NCI-H2196 (cell line): ENCODE measurements around the gene MOCS1.
"Not testable (repeated sequence)": the region's sequence is repeated elsewhere in the genome, so short reads cannot be mapped to it uniquely, and the experiment has no call there.

Experiments
- DNase-seq: peaks from one replicate; lab custom pipeline; 2025; ENCODE audit not compliant: unreplicated experiment; lab: John Stamatoyannopoulos, UW

MOCS1 gene

DNA sequence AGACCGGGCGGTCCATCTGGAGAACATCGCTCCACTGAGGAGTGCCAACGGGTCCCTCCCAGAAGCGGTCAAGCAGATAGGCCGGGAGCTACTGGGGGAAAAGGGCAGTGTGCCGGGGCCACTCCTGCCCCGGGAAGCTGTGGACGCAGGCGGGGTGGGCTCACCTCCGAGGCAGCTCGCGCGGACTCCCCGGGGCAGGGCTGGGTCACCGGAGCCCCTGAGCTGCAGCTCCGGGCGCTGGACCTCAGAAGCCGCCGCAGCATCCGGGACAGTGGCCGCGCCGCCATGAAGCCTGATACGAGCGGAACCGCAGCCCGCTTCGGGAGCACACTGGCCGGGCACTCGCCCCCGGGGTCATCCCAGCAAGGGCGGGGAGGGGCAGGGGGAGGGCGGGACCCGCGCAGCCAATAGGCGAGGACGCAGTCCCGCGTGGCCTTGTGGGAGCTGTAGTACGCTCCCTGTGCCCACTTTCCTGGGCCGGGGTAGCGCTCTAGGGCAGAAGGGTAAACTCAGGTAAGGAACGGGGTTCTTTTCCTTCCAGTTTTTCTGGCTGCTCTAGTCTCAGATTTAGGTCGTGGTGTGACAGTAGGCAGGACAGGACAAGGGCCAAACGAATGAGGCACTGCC, at the start of gene MOCS1:
MOCS1 (minus strand) TSS at position 332 of the 627 bp plus-strand sequence; CDS start at position 287, 45 bp downstream.
- DNase-seq = peak; percentile 70

DNA sequence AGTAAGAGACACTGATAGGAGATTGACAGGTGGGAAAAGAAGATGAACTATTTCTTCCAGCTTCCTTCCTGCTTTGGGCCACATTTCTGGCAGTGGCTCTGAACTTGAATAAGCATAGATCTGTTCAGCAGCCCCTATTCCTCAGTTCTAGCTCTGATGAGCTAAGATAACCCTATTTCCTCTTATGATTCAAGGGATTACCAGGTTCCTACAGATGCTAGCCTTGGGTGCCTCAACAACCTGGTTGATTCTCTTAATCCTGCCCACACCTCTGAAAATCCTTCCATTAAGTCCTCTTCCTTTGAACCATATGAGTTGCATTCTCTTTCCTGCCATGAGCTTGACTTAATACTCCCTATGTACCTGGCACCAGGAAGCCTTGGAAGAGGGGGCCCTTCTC, 49.8 kb upstream of the MOCS1 start:
- no peak for DNase-seq

DNA sequence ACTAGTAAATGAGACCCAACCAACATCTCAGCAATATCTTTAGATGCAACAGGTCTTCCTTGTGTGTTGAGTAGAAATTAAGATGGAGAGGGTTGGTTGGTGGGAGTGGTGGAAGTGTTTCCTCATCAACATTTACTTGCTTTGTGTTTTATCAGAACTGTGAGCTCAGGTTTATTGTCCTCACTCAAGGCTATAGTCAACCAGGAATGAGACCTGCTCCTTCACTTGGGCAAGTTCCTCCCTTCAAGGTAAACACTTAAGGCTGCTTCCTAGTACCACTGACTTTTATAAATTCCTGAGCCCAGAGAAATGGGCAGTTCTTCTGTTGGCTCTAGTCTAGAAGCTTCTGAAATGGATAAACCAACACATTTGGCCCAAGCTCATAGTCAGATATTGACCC, 48.9 kb upstream of the MOCS1 start:
- no peak for DNase-seq

DNA sequence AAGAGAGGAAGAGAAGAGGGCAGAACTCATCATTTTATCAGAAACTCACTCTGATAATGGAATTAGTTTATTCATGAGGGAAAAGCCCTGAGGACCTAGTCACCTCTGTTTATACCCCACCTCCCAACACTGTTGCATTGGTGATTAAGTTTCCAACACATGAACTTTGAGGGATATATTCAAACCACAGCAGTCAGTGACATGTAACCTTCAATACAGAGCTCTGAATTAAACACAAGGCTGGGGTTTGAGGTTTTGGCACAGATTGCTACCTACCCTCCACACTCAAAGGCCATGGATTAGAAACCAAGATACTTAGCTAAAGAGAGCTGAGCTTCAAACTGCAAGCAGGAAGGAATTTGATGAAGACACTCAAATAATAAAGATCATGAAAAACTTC, 48.5 kb upstream of the MOCS1 start:
- DNase-seq = no peak

DNA sequence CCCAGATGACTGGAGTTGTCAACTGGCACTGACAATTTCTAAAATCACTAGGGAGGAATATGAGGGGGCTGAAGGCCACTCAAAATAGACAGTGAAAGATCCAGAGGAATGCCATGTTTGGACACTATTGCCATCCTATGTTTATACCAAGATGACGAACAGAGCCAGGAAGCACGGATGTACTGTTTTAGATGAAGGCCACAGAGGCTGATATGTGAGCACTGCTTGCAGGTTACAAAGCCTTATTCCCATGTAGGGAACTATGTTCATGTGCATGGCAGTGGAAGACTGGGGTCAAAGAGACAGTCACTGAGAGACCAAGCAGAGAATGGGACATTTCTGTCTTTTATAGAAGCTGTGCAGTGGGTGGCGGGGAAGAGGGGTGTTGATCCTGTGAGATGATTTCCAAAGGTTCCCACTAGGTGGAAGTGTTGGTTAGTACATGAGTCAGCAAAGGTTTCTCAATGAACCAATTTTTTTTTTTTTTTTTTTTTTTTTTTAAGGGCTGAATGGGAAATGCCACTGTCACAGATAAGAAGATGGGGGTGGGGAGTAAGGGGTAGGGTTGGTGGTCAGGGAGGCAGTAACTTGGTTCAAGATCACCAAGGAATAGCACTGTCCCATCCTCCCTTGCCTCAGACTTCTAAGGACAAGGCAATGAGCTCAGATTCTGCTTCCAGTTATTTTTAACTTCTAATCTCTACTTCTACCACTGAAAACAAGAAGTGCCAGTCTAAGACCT, 46.7 kb upstream of the MOCS1 start:
- DNase-seq = peak; percentile 50

DNA sequence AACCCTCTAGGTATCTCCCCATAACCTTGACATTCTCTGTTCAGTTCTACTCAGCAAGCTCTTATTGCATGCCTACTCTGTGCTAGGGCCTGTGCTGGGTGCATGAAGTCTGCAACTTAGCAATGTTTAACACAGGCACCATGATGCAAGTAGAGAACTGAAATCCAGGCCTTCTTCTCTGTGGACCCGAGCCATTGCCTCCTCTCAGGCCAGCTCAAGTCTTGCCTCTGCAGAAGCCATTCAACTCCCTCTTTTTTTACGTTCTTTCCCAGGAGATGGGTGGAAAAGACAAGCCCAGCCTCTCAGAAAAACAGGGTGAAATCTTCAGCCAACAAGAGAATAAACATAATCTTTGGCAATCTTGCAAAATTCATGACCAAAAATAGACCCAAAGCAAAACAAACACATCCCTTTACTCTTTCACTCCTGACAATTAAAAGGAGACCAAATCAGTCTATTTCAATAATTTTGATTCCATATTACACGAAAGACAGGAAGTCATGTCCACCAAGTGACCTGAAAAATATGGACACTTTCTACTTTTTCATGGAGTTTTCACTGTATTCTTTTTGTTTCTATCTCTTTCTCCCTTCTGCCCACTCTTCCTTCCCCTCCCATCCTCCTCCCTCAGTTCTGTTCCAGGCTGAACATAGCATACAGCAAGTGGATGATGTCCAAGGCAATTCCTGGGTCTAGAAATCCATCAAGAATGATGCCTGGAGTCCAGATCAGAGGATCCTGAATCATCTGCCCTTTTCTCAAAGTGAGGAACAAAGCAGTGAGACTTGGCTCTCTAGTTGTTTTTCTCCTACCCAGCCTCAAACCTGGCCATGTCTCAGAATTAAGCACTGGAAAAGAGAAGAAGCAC, 45.4 kb upstream of the MOCS1 start:
- DNase-seq = no peak

DNA sequence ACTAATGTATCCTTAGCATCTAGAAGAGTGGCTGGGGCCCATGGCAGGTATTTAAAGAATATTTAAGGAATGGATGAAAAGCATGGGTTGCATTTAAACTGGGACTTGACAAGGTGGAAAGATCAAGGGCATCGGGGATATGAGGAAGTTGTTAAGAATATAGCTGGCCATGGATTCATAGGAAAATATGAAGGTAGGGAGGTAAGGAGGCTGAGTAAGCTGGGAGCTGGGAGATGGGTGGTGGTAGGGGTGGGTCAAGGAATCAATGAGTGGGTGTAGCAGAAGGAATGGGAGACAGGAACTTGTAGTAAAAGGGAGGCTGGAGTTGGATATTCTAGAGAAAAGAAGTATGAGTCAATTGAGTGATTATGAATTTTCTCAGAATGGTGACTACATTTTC, 44.0 kb upstream of the MOCS1 start:
- no peak for DNase-seq

DNA sequence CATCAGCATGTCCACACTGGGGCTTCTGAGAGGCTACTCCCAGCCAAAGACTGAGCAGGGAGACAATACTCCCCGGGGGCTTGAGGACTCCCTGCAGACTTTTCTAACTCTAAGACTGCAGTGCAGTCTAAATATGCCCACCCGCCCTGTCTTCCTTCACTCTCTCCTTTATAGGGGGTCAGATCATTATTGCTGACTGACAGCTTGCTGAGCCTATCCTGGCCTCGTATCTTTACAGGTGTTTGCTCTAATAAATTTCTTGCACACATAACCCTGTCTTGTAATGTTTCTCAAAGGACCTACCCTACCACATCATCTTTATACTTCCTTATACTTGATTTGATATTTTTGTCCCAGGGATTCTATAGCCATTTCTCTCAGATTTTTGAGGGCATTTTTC, 39.4 kb upstream of the MOCS1 start:
- DNase-seq = no peak

DNA sequence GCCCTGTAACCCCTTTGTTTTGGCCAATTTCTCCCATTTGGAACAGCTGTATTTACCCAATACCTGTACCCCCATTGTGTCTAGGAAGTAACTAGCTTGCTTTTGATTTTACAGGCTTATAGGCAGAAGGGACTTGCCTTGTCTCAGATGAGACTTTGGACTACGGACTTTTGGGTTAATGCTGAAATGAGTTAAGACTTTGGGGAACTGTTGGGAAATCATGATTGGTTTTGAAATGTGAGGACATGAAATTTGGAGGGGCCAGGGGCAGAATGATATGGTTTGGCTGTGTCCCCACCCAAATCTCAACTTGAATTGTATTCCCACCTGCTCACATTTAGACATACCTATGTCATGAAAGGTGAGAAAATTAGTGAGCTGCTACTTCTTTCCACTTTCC, 38.5 kb upstream of the MOCS1 start:
- DNase-seq = not testable (repeated sequence)

DNA sequence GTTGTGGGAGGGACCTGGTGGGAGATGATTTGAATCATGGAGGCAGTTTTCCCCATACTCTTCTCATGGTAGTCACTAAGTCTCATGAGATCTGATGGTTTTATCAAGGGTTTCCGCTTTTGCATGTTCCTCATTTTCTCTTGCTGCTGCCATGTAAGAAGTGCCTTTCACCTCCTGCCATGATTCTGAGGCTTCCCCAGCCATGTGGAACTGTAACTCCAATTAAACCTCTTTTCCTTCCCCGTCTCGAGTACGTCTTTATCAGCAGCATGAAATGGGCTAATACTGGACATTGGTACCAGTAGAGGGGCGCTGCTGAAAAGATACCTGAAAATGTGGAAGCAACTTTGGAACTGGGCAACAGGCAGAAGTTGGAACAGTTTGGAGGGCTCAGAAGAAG, 36.9 kb upstream of the MOCS1 start:
- DNase-seq = not testable (repeated sequence)

DNA sequence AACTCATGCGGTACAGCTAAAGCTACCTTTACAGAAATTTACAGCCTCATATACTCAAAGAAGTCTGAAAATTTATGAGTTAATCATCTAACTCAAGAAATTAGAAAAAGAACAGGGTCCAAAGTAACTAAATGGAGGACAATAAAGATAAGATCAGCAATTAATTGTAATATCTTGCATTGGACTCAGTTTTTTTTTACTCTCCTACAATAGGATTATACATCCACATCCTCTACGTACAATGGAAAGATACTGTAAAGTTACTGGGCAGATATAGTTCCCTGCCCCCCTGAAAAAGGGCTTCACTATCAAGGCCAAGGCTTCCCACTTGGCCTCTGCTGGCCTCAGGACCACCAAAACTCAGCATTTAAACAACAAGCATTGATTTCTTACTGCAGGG, 31.5 kb upstream of the MOCS1 start:
- DNase-seq = no peak

DNA sequence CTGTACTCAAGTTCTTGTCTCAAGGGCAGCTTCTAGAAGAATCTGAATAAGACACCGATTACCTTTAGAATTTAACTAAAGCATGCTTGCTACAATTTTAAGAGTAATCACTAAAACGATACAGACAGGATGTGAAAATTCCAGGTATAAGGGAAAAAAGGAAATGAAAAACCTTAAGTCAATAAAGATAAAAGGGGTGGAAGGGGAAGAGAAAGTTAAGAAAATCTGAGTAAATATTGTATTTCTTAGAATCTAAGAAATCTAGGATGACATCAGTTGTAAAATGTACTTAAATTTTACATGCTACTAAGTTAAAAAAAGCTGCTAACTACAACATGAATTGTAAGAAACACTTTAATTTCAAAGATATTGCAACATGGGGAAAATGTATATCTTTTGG, 30.3 kb upstream of the MOCS1 start:
- DNase-seq = no peak

DNA sequence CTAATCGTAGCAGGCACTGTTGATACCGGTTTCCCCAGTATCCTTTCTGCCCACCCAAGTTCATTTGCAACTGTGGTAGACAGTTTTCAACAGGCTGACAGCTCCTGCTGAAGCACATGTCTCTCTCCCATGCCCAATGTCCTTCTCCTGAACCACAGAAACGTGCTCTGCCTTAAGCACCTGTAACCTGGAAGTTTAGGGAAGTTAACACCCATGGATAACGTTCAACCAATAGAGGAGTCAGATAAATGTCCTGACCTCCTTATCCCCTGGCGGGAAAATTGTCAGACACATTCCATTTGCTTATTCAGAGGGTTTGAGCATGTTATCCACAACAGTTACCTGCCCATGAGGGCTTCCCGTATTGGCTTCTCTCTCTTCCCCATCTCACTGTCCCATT, 29.8 kb upstream of the MOCS1 start:
- no peak for DNase-seq

DNA sequence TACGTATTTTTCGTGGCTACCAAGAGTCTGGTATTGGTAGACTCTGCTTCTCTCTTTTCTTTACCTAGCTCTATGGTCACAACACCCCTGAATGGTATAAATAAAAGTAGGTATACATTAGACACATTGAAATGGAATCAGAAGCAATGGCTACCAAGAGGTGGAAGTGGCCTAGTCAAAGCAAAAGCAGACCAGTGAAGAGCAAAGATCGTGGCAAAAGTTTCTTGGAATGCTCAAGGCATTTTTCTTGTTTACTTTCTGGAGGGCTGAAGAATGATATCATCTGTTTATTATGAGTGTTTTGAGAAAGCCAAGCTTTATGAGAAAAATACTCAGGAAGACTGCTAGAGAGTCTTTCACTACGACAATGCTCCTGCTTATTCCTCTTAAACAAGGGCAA, 28.6 kb upstream of the MOCS1 start:
- no peak for DNase-seq

DNA sequence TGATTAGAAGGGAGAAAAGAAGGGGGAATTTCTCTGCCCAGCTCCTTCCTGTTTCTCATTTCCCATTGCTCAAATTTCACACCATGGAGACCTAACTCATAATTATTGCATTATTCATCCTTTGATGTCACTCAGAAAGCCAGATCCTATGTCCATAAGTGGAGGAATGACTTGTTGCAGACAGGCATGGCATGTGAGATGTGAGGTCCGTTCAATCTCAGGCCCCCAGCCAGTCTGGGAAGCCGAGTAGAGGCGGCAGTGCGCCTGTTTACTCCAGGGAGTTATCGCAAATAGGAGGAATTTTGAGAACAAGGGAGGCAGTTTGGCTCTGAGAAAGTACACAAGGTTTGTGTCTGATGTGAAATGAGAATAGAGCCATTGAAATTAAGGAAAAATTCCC, 26.9 kb upstream of the MOCS1 start:
- no peak for DNase-seq

DNA sequence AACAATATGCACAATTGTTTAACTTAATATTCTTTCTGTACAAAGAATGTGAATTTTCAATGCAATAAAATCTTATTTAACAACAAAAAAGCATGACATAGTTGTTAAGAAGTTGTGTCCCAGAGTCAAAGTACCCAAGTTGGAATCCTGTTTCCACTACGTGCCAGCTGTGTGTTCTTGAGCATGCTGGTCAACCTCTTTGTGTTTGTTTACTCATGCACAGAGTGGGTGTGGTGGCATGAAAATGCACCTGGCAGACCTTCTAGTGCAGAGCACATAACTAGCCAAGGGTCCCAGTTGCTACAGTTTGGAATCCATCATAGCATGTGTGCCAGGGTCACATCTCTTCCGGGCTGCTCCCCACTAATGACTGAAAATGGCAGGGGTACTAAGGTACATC, 24.7 kb upstream of the MOCS1 start:
- no peak for DNase-seq

DNA sequence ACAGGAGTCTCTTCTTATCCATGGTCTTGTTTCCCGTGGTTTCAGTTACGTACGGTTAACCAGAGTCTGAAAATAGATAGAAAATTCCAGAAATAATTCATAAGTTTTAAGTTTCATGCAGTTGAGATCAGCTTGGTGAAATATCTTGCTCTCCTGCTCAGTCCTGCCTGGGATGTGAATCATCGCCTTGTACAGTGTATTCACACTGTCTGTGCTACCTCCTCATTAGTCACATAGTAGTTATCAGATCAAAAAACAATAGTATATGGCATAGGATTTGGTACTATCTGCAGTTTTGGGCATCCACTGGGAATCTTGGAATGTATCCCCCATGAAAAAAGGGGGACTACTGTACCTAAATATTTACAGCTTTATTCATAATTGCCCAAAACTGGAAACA, 22.7 kb upstream of the MOCS1 start:
- no peak for DNase-seq

DNA sequence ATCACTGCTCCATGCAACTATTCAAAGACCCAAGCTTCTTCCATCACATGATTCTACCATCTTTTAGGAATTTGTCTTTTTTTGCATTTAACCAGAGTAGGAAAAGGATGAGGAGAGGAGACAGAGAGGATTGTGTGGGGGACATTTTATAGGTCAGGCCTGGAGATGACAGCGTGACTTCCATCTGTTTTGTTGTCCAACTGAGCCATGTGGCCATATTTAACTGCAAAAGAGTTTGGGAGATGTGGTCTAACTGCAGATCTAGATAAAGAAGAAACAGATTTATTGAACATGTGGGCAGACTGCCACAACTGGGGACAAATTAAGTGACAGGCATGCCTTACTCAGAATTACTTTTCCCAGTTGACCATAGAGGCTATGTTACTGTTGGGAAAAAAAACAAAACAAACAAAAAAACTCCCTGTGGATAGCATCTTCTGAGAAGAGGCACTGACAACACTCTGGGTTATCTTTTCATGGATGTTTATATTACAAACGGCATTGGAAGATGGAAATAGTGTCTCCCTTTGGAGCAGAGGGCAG, 18.9 kb upstream of the MOCS1 start:
- no peak for DNase-seq

DNA sequence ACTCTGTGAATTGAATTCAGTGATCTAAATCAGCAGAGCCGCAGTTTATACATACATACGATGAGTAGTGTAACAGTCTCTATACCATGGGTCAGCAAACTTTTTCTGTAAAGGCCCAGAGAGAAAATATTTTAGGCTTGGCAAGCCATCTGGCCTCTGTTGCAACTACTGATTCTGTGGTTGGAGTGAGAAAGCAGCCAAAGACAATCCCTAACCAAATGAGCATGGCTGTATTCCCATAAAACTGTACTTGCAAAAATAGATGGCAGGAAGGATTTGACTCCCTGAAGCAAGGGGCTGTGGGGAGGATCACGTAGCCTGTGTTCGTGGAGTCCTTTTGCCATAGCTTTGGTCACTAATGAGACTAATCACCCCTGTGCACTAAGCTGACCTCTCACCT, 17.9 kb upstream of the MOCS1 start:
- no peak for DNase-seq

DNA sequence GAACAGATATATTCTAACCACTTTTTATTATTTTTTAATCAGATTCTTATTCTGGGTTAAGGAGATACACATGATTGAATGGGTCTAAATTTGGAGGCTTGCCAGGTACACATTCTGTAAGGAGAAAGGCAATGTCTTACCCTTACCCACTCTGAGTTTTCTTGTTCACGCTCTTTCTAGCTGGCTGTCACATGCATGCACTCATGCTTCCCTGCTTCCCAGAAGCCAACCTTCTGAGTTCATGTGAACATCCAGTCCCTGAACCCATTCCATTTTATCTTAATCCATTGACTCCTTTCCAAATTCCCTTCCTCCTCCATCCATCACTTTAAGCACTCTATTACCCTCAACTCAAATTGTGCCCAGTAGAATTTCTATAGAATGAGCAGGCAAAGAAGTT, 17.5 kb upstream of the MOCS1 start:
- DNase-seq = no peak

DNA sequence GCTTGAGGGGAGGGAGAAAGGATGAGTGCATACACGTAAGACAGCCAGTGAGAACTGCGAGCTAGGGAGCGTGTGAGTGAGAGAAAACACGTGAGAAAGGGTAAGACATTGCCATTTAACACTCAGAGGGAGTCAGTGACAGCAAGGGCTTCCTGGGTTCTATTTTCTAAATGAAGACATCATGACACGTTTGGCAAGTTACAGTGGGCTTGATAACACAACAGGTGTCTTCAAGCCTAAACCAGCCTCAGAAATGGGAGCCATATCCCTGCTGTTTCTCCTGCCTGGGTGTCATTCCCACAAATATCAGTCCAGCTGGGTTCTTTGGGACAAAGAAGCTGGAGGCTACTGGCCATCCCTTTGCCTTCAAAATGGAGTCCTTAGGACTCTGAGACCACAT, 16.9 kb upstream of the MOCS1 start:
- no peak for DNase-seq
